Measurements from ENCODE around the gene WWC2.

WWC2 gene

GRCh38 chr4:183163135-183163534, 64.1 kb downstream of the WWC2 start:
- H3K9me3 ChIP-seq, result no peaks in the 10 kb centered on the region
- no peaks in the 10 kb centered on the region for H3K4me1 ChIP-seq (ENCODE audit: control insufficient read depth in 1 of 2, insufficient read depth in 1 of 2, low read depth in 1 of 2, low read length in 1 of 2)
- H3K4me3 ChIP-seq (ENCODE audit: low read depth in 1 of 2, low read length in 1 of 2), result no peak overlapping the region
- H3K36me3 ChIP-seq, result no peaks in the 10 kb centered on the region
- no peak for TF ChIP-seq CTCF (IDR thresholded peaks at IDR 0.05)
- H3K27me3 ChIP-seq, result no peaks in the 10 kb centered on the region
- H3K27ac ChIP-seq, result no peak overlapping the region

DNA sequence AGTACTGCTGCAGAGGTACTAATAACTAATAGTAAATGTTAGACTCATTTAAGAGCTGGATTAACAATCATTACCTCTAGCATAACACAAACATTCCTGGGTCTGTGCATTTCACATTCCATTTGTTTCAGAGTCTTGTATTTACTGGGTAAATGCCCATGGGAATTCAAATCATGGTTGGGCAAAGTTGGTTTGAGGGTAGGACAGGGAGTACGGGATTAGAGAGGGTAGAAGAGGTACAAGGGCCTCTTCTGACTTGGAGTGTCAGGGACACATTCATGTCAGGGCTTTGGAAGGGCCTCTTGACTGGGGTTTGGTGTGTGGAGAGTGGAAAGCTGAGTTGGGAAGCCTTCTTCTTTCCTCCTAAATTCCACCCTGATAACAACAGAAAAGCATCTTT, 65.9 kb downstream of the WWC2 start:
- no peaks in the 10 kb centered on the region for H3K9me3 ChIP-seq
- H3K27me3 ChIP-seq, result no peaks in the 10 kb centered on the region
- no peaks in the 10 kb centered on the region for H3K36me3 ChIP-seq
- H3K4me1 ChIP-seq (ENCODE audit: control insufficient read depth in 1 of 2, insufficient read depth in 1 of 2, low read depth in 1 of 2, low read length in 1 of 2), result no peaks in the 10 kb centered on the region
- H3K27ac ChIP-seq, result no peak overlapping the region
- no peak overlapping the region for H3K4me3 ChIP-seq (ENCODE audit: low read depth in 1 of 2, low read length in 1 of 2)
- no peak for TF ChIP-seq CTCF (IDR thresholded peaks at IDR 0.05)

- Histone ChIP-seq H3K27ac (no peak overlapping the region), H3K4me3 (ENCODE audit: low read depth in 1 of 2, low read length in 1 of 2) (no peak overlapping the region), H3K9me3 (no peaks in the 10 kb centered on the region), H3K36me3 (no peaks in the 10 kb centered on the region), H3K27me3 (no peaks in the 10 kb centered on the region), H3K4me1 (ENCODE audit: control insufficient read depth in 1 of 2, insufficient read depth in 1 of 2, low read depth in 1 of 2, low read length in 1 of 2) (no peaks in the 10 kb centered on the region)
- no peak for TF ChIP-seq CTCF (IDR thresholded peaks at IDR 0.05)
These were observed 66.3 kb downstream of the WWC2 start for GRCh38 chr4:183165376-183165775.

DNA sequence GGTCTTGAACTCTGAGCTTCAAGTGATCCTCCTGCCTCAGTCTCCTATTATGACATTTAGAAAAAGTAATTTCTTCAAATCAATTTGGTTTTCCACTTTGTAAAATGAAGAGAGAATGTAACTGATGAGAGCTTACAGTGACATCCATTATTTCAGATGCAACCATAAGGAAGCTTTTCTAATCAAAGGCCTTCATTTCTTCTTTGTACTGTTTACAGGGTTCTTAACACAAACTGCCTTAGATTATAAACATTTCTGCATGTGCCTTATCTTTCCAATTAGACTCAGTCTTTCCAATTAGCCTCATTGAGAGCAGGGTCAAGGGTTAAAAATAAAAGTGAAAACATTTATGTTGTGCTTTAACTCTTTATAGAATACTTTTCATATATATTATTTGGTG, 71.8 kb downstream of the WWC2 start:
- H3K9me3 ChIP-seq, result no peaks in the 10 kb centered on the region
- H3K27ac ChIP-seq, result no peak overlapping the region
- no peaks in the 10 kb centered on the region for H3K4me1 ChIP-seq (ENCODE audit: control insufficient read depth in 1 of 2, insufficient read depth in 1 of 2, low read depth in 1 of 2, low read length in 1 of 2)
- TF ChIP-seq CTCF (IDR thresholded peaks at IDR 0.05), result no peak
- no peak overlapping the region for H3K4me3 ChIP-seq (ENCODE audit: low read depth in 1 of 2, low read length in 1 of 2)
- no peaks in the 10 kb centered on the region for H3K36me3 ChIP-seq
- no peaks in the 10 kb centered on the region for H3K27me3 ChIP-seq

DNA sequence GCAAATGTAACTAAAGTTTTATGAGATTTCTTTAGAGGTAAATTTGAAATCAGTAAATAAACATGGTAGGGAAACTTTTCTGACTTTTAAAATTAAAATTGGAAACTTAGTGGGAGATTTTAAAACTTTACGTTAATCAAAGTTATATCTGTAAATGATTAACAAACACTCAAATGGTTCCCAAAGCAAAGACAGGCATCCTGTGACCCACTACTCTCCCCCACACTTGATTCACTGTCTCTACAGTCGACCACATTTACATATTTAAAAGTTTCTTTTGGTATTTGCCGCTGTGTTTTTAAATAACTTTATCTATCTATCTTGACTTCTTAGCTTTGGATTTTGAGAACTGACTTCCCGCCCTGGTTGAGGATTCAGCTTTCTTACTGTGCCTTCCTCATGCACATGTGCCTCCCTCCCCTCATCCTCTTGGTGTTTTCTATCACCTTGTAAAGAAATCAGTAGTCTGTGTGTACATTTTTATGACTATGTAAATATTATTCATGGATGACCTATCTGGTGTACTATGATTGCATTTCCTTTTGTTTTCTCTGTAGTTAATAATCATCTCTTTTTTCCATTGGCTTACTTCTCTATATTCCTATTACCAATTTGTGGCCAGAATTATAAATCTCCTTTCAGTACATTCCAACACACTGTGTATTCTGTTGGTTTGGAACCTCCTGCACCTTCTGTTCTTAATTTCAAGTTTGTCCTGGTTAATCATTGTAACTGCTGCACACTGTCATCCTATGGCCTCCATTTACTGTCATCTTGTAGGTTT, 72.6 kb downstream of the WWC2 start:
- no peak for TF ChIP-seq CTCF (IDR thresholded peaks at IDR 0.05)
- no peaks in the 10 kb centered on the region for H3K36me3 ChIP-seq
- no peaks in the 10 kb centered on the region for H3K27me3 ChIP-seq
- H3K4me1 ChIP-seq (ENCODE audit: control insufficient read depth in 1 of 2, insufficient read depth in 1 of 2, low read depth in 1 of 2, low read length in 1 of 2), result no peaks in the 10 kb centered on the region
- H3K27ac ChIP-seq, result no peak overlapping the region
- no peaks in the 10 kb centered on the region for H3K9me3 ChIP-seq
- no peak overlapping the region for H3K4me3 ChIP-seq (ENCODE audit: low read depth in 1 of 2, low read length in 1 of 2)

Data from neutrophil (primary cell).